HepG2 (cell line): Measurements from ENCODE around the gene SLC9A8. TPM values are rescaled to one million over a fixed set of nuclear protein-coding genes. Genes with fewer than 3 reads are reported as not detected.

Experiments
- ATF1 ChIP-seq: IDR thresholded peaks from 2 replicates; pipeline ENCODE4 v1.6.1; 2016; ENCODE audit warnings: mild to moderate bottlenecking, control low read depth
- ATF7 ChIP-seq, 2 experiments: fragments of 450-650 bp in 1 of 2; sonication (generic) in 1 of 2; formaldehyde crosslinking in 1 of 2; IDR thresholded peaks; 2 replicates each; pipeline versions ENCODE4 v1.4.0 to v1.6.1; 2016 to 2020; ENCODE audit warnings: antibody characterized with exemption in 1 of 2, mild to moderate bottlenecking in 1 of 2, missing genetic modification reagents in 1 of 2
- FOXA1 ChIP-seq, 2 experiments: fragments of 450-650 bp in 1 of 2; sonication (generic) in 1 of 2; formaldehyde crosslinking in 1 of 2; IDR thresholded peaks; 2 replicates each; pipeline versions ENCODE4 v1.4.0 to v1.6.1; 2016 to 2020; ENCODE audit warnings: missing genetic modification reagents in 1 of 2
- MXD4 ChIP-seq: IDR thresholded peaks from 2 replicates; pipeline ENCODE4 v1.6.1; 2016; ENCODE audit warnings: mild to moderate bottlenecking, missing biosample characterization, missing genetic modification reagents
- MZF1 ChIP-seq: sonication (generic); formaldehyde crosslinking; IDR thresholded peaks from 2 replicates; pipeline ENCODE4 v1.8.1; 2023; ENCODE audit warnings: mild to moderate bottlenecking, missing genetic modification reagents, borderline replicate concordance
- PLRG1 ChIP-seq: fragments of 450-650 bp; conservative IDR thresholded peaks from 2 replicates; pipeline ENCODE4 v1.6.1; 2016
- SMAD1 ChIP-seq: sonication (generic); formaldehyde crosslinking; IDR thresholded peaks from 2 replicates; pipeline ENCODE4 v1.4.0; 2020; ENCODE audit warnings: missing genetic modification reagents, low read depth, mild to moderate bottlenecking, borderline replicate concordance
- TCF7L2 ChIP-seq: IDR thresholded peaks from 2 replicates; pipeline ENCODE4 v1.6.1; 2011; ENCODE audit warnings: mild to moderate bottlenecking, low read depth, low read length, moderate library complexity
- XBP1 ChIP-seq: sonication (generic); formaldehyde crosslinking; IDR thresholded peaks from 2 replicates; pipeline ENCODE4 v1.5.0; 2020; ENCODE audit warnings: missing genetic modification reagents
- ZNF292 ChIP-seq: sonication (generic); formaldehyde crosslinking; IDR thresholded peaks from 2 replicates; pipeline ENCODE4 v1.8.1; 2022; ENCODE audit warnings: mild to moderate bottlenecking, low read depth, missing genetic modification reagents, borderline replicate concordance
- ZNF44 ChIP-seq: sonication (generic); formaldehyde crosslinking; IDR thresholded peaks from 2 replicates; pipeline ENCODE4 v1.5.1; 2020; ENCODE audit warnings: mild to moderate bottlenecking, missing genetic modification reagents
- ZNF619 ChIP-seq: sonication (generic); formaldehyde crosslinking; IDR thresholded peaks from 2 replicates; pipeline ENCODE4 v1.4.0; 2020; ENCODE audit warnings: mild to moderate bottlenecking, missing genetic modification reagents
- polyA plus RNA-seq, 8 experiments: library from polyadenylated mRNA; depleted of rRNA in 3 of 8; stranded (reverse) in 7 of 8; unstranded in 1 of 8; fragments of >200 nt; fragmentation: Illumina TruSeq in 4 of 8; extraction: Trizol in 4 of 8; gene quantifications; 2 replicates each; pipeline versions ENCODE4 v1.2.1 to v1.2.3, GENCODE V29; 2011 to 2016; ENCODE audit warnings: low read depth in 4 of 8, missing spikeins in 1 of 8, mixed read lengths in 1 of 8; ENCODE audit not compliant: insufficient read depth in 1 of 8
- total RNA-seq, 5 experiments: library from RNA; depleted of rRNA; stranded (reverse); fragments of >200 nt; fragmentation: Illumina TruSeq; extraction: Trizol; gene quantifications; 2 replicates each; pipeline ENCODE4 v1.2.3, GENCODE V29; 2016; ENCODE audit warnings: low read depth in 1 of 5
- TF ChIP-seq, protein P1 (sequence below): sonication (generic); formaldehyde crosslinking; IDR thresholded peaks from 2 replicates; pipeline ENCODE4 v1.4.0; 2020; ENCODE audit warnings: mild to moderate bottlenecking, low read depth, missing genetic modification reagents
- TF ChIP-seq, protein P2 (sequence below): sonication (generic); formaldehyde crosslinking; IDR thresholded peaks from 2 replicates; pipeline ENCODE4 v1.4.0; 2020; ENCODE audit warnings: missing genetic modification reagents
- TF ChIP-seq, protein P3 (sequence below): IDR thresholded peaks from 2 replicates; pipeline ENCODE4 v1.6.1; 2018; ENCODE audit warnings: missing genetic modification reagents, mild to moderate bottlenecking, missing compliant biosample characterization
- TF ChIP-seq, protein P4 (sequence below): sonication (generic); formaldehyde crosslinking; IDR thresholded peaks from 2 replicates; pipeline ENCODE4 v1.5.1; 2020; ENCODE audit warnings: mild to moderate bottlenecking, missing genetic modification reagents, borderline replicate concordance

The SLC9A8 gene
- total and polyA plus RNA-seq, 2 of the 13 experiments (the other 11 are each of a cell fraction or from before 2014, with no cell fraction given), result 4.1 to 7.4 TPM

DNA sequence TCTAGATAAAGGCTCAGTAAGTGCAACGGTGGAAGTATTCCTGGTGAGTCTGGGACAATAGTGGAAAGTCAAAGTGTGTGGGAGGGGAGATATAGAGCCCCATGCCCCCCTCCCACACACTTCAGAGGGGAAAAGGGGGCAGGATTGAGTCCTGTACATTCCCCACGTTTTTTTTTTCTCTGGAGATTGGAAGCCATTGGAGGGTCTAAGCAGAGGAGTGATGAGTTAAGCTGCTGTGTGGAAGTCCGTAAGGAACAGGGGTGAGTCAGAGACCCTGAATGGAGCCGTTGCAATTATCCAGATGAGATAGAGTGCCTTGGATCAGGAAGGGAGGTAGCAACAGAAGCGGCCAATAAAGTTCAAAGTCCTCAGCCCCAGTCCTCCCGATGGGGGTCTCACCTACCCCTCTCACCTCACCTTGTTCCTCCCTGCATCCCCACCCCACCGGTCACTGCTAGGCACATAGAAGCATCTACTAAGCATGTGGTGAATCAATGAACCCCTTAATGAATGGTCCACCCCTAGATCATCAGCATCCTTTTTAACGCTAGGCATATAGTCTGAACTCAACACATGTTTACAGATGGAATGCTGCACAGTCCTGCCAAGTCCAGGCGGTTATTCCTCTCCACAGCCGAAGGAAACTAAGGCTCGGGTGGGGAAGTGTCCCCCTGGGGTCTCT is 662 bp upstream of the SLC9A8 start (continued):
- TF ChIP-seq FOXA1 (IDR thresholded peaks at IDR 0.05), result no peak
- TF ChIP-seq FOXA1 (CRISPR knock-in tag; IDR thresholded peaks at IDR 0.05), result peak; percentile 58
- no peak for TF ChIP-seq XBP1
- 0 out of 2 replicates have a peak, but pooled peaks have one; percentile 16 for TF ChIP-seq SMAD1 (CRISPR knock-in tag)
- TF ChIP-seq, protein P1, sequence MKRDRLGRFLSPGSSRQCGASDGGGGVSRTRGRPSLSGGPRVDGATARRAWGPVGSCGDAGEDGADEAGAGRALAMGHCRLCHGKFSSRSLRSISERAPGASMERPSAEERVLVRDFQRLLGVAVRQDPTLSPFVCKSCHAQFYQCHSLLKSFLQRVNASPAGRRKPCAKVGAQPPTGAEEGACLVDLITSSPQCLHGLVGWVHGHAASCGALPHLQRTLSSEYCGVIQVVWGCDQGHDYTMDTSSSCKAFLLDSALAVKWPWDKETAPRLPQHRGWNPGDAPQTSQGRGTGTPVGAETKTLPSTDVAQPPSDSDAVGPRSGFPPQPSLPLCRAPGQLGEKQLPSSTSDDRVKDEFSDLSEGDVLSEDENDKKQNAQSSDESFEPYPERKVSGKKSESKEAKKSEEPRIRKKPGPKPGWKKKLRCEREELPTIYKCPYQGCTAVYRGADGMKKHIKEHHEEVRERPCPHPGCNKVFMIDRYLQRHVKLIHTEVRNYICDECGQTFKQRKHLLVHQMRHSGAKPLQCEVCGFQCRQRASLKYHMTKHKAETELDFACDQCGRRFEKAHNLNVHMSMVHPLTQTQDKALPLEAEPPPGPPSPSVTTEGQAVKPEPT (CRISPR knock-in tag), result 0 out of 2 replicates have a peak, but pooled peaks have one; percentile 25
- TF ChIP-seq, protein P2, sequence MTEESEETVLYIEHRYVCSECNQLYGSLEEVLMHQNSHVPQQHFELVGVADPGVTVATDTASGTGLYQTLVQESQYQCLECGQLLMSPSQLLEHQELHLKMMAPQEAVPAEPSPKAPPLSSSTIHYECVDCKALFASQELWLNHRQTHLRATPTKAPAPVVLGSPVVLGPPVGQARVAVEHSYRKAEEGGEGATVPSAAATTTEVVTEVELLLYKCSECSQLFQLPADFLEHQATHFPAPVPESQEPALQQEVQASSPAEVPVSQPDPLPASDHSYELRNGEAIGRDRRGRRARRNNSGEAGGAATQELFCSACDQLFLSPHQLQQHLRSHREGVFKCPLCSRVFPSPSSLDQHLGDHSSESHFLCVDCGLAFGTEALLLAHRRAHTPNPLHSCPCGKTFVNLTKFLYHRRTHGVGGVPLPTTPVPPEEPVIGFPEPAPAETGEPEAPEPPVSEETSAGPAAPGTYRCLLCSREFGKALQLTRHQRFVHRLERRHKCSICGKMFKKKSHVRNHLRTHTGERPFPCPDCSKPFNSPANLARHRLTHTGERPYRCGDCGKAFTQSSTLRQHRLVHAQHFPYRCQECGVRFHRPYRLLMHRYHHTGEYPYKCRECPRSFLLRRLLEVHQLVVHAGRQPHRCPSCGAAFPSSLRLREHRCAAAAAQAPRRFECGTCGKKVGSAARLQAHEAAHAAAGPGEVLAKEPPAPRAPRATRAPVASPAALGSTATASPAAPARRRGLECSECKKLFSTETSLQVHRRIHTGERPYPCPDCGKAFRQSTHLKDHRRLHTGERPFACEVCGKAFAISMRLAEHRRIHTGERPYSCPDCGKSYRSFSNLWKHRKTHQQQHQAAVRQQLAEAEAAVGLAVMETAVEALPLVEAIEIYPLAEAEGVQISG (CRISPR knock-in tag), result no peak
- TF ChIP-seq MXD4 (CRISPR knock-in tag), result peak; percentile 17; the same call in 1 of the 2 replicates
- TF ChIP-seq MZF1 (CRISPR knock-in tag), result peak; percentile 72; the same call in 1 of the 2 replicates
- 0 out of 2 replicates have a peak, but pooled peaks have one; percentile 5 for TF ChIP-seq ZNF44
- TF ChIP-seq ZNF619 (CRISPR knock-in tag), result 0 out of 2 replicates have a peak, but pooled peaks have one; percentile 76
- TF ChIP-seq, protein P3, sequence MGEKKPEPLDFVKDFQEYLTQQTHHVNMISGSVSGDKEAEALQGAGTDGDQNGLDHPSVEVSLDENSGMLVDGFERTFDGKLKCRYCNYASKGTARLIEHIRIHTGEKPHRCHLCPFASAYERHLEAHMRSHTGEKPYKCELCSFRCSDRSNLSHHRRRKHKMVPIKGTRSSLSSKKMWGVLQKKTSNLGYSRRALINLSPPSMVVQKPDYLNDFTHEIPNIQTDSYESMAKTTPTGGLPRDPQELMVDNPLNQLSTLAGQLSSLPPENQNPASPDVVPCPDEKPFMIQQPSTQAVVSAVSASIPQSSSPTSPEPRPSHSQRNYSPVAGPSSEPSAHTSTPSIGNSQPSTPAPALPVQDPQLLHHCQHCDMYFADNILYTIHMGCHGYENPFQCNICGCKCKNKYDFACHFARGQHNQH, result 0 out of 2 replicates have a peak, but pooled peaks have one; percentile 4
- no peak for TF ChIP-seq ATF7 (IDR thresholded peaks at IDR 0.05)
- 0 out of 2 replicates have a peak, but pooled peaks have one; percentile 42 for TF ChIP-seq ATF7 (CRISPR knock-in tag; IDR thresholded peaks at IDR 0.05)
- TF ChIP-seq, protein P4, sequence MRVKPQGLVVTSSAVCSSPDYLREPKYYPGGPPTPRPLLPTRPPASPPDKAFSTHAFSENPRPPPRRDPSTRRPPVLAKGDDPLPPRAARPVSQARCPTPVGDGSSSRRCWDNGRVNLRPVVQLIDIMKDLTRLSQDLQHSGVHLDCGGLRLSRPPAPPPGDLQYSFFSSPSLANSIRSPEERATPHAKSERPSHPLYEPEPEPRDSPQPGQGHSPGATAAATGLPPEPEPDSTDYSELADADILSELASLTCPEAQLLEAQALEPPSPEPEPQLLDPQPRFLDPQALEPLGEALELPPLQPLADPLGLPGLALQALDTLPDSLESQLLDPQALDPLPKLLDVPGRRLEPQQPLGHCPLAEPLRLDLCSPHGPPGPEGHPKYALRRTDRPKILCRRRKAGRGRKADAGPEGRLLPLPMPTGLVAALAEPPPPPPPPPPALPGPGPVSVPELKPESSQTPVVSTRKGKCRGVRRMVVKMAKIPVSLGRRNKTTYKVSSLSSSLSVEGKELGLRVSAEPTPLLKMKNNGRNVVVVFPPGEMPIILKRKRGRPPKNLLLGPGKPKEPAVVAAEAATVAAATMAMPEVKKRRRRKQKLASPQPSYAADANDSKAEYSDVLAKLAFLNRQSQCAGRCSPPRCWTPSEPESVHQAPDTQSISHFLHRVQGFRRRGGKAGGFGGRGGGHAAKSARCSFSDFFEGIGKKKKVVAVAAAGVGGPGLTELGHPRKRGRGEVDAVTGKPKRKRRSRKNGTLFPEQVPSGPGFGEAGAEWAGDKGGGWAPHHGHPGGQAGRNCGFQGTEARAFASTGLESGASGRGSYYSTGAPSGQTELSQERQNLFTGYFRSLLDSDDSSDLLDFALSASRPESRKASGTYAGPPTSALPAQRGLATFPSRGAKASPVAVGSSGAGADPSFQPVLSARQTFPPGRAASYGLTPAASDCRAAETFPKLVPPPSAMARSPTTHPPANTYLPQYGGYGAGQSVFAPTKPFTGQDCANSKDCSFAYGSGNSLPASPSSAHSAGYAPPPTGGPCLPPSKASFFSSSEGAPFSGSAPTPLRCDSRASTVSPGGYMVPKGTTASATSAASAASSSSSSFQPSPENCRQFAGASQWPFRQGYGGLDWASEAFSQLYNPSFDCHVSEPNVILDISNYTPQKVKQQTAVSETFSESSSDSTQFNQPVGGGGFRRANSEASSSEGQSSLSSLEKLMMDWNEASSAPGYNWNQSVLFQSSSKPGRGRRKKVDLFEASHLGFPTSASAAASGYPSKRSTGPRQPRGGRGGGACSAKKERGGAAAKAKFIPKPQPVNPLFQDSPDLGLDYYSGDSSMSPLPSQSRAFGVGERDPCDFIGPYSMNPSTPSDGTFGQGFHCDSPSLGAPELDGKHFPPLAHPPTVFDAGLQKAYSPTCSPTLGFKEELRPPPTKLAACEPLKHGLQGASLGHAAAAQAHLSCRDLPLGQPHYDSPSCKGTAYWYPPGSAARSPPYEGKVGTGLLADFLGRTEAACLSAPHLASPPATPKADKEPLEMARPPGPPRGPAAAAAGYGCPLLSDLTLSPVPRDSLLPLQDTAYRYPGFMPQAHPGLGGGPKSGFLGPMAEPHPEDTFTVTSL, result peak; percentile 82; the same call in 1 of the 2 replicates
- 0 out of 2 replicates have a peak, but pooled peaks have one; percentile 5 for TF ChIP-seq ATF1 (CRISPR knock-in tag)
- TF ChIP-seq TCF7L2, result no peak
- 0 out of 2 replicates have a peak, but pooled peaks have one; percentile 46 for TF ChIP-seq ZNF292 (CRISPR knock-in tag)
- no peak for TF ChIP-seq PLRG1
